GM18511 (cell line): Measurements from ENCODE around the gene TASP1.
"Not testable (repeated sequence)": the region's sequence is repeated elsewhere in the genome, so short reads cannot be mapped to it uniquely, and the experiment has no call there.

Experiments
- ATAC-seq: cut with Tn5 transposase; IDR thresholded peaks from one replicate; pipeline ENCODE4 v1.9.1; 2021; ENCODE audit warnings: mild to moderate bottlenecking, moderate library complexity; ENCODE audit not compliant: unreplicated experiment

The TASP1 gene, protein sequence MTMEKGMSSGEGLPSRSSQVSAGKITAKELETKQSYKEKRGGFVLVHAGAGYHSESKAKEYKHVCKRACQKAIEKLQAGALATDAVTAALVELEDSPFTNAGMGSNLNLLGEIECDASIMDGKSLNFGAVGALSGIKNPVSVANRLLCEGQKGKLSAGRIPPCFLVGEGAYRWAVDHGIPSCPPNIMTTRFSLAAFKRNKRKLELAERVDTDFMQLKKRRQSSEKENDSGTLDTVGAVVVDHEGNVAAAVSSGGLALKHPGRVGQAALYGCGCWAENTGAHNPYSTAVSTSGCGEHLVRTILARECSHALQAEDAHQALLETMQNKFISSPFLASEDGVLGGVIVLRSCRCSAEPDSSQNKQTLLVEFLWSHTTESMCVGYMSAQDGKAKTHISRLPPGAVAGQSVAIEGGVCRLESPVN

DNA sequence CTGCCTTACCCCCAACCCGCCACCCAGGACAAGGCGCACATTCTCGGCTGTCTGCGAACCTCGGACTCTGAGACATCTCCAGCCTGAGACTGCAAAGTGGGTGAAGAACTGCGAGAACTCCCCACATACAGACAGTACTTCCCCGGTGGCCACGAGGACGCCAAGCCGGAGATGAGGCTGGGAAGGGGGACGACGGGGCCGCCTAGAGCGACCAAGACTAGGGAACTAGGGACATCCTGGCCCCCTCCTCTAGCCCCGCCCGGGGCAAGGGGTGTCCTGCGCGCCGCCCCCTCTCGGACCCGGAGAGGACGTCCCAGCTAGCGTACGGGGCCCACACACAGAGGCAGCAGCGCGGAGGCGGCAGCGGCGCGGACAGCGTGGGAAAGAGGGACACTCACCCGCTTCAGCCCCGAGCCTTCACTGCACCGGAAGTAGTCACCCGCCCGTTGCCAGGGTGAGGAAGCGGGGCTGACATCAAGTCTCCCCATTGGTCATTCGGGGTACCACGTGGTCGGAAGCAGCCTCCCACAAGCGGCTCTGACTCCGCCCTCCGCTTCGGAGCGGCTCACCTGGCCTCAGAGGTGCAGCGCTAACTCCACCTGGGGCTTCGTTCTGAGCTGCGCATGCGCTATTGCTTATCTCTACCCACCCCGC, at the start of gene TASP1:
TASP1 (minus strand) TSS at position 437 of the 654 bp plus-strand sequence. CDS start 8,854 bp downstream, outside the sequence.
- ATAC-seq = peak; percentile 100

DNA sequence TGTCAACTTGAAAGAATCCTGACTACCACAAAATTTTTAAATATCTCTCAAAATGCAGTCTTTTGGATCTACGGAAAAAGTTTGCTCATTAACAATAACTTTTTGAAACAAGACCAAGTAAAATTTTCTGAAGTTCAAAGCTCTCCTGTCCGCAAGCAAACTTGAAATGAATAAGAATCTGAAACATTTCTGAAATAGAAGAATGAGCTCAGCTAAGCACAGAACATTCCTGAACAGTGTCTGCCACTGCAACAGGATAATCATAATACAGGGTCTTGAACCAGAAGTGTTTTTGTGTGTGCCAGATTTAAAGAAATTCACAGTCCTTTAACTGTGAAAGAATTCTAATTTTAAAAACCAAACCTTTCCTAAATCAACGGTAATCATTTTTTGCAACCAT, 49.1 kb upstream of the TASP1 start:
- ATAC-seq = no peak

DNA sequence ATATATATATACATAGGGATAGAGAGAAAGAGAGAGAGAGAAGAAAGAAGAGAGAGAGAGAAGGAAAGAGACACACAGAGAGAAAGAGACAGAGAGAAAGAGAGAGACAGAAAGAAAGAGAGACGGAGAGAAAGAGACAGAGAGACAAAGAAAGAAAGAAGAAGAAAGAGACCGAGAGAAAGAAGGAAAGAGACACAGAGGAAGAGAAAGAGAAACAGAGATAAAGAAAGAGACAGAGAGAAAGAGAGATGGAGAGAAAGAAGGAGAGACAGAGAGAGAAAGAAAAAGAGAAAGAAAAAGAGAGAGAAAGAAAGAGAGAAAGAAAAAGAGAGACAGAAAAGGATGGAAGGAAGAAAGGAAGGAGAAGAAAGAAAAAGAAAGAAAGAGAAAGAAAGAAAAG, 46.9 kb upstream of the TASP1 start:
- no peak for ATAC-seq

DNA sequence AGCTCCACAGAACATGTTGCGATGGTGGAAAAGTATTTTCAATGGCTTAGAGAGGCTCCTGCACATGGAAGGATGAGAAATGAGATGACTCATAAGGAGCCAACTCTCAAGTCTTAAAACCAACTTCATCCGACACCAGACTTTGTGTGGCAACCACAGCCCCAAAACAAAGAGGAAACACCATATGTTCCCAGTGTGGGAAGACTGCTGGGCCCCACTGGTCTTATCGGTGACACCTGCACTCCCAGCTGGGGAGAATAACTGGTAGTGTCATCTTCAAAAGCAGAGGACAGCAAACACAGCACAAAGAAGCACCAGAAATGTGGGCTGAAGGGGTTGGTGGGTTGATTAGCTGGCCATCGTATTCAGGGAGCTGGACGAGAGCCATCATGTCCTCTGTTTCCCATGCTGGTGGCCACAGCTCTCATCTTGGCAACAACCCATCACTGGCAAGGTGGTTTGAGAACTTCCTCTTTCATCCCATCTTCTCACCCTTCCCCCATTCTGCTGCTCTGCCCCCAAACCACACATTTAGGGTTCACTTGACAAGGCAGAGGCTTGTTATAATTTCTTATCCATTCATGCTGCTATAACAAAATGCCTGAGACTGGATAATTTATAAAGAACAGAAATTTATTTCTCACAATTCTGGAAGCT, 46.0 kb upstream of the TASP1 start:
- ATAC-seq = peak; percentile 75

DNA sequence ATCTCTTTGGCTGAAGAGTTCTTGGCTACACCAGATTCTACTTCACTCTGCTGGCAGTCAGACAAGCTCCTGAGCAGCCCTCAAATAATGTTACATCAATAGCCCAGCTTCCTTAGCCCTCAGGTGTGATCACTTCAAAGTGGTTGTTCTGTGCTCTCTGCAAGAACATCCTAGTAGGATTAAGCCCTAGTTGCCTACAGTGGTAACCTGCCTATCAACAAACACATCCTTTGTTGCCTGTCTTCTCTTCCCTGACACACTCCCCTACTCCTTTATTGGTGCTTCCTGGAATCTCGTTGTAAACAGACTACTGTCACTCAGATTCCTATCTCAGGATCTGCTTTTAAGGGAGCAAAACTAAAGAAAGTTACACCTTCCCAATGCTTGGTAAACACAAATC, 45.1 kb upstream of the TASP1 start:
- ATAC-seq = no peak

DNA sequence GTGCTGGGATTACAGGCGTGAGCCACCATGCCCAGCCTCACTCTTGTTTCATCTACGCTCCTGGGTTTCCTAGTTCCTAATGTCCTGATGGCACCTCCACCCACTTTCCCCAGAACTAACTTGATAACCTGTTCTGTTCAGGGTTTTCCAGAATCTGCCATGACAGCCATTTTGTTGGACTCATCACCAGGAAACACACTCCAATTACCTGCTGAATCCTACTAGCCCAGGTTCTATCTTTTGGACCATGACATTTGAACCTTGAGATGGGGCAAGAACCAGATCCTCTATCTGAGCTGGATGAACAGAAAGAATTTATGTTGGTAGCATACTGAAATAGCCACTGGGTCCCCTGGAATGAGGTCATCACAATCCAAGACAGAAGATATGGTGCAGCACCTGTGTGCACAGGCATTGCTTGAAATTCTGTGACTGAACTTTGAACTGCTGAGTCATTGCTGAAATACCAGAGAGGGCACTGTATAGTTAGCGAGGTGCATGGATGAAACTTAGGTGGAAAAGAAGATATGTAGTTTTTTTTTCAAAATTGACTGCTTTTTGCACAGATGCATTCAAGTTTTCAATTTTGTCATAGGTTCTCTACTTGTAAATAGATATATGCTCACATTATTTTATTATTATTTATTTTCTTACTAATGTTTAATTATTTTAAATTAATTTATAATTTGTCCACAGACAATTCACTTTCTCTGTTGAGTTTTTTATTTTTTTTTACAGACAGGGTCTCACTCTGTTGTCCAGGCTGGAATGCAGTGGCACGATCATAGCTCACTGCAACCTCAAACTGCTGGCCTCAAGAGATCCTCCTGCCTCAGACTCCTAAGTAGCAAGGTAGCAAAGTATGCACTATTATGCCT, 42.8 kb upstream of the TASP1 start:
- ATAC-seq = peak; percentile 83

DNA sequence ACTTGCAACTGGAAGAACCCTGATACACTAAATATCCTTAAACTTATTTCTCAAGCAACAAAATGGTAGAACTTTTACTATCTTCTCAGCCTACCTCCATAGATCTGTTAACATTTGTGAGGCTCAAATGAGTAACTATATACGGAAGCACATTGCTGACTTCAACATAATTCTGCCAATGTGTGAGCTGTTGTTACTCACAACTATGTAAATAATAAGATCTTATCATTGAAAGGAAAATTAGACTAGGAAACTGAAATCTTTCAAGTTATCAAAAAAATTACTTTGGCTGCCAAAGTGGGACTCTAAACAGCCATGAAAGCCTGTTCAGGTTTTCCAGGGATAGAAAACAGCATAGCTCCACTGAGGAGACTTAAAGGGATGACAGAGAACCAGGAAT, 40.2 kb upstream of the TASP1 start:
- ATAC-seq = no peak

DNA sequence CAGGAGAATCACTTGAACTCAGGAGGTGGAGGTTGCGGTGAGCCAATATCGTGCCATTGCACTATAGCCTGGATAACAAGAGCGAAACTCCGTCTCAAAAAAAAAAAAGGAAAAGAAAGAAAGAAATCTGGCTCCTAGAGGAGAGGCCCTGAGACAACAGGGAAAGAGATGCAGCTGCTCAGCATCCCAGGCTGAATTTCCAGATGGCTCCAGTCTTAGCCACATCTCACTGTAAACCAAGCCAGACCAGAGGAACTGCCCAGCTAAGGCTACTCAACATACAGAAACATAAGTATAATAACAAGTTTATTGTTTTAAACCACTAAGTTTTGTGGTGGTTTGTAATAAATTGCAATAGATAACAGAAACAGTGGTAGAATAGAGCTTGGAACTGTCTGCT, 38.5 kb upstream of the TASP1 start:
- ATAC-seq = no peak

DNA sequence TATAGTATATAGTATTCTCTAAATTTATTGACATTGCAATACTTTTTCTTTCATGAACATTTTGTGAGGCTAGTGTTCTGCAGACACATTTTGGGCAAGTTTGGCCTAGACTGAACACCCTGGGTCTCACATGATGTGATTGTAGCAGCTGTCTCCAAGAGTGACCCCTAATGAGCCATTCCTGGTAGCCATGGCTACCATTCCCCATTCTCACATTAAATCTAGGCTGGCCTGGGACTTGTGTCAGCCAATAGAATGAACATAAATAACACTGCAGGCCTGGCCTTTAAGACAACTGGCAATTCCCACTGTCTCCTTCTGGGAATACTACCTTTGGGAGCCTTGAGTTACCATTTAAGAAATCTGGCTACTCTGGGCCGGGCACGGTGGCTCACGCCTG, 38.0 kb upstream of the TASP1 start:
- no peak for ATAC-seq

DNA sequence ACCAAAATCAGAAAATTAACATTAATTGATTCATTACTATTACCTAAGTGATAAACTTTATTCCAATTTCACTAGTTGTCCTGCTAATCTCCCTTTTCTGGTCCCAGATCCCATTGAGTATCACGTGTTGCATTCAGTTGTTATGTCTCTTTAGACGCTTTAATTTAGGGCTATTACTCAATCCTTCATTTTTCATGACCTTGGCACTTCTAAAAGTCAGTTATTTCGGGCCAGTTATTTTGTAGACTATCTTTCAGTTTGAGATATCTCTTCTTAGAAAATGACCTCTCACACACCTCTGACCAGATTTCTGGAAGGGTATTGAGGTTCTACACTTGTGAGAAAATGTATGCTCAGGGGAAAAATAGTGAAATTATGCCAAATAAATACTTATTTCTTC, 34.0 kb upstream of the TASP1 start:
- no peak for ATAC-seq

DNA sequence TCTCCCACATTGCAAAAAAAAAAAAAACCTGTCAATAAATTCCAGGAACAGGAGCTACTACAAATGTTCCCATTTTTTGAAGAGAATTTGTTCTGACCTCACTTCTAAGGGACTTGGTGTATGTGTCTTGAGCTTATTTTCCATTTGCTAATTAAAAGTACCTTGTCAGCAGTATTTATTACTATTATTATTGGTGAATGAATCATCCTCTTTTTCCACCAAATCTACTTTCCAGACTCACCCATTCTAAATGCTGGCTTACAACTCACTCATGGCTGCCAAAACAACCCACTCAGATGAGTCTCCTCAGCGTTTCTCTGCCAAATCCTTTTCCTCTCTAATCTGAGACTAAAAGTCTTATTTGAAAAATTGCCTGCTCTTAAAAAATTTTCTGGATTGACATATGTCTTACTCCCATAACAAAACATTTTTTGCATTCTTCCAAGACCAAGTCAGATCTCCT, 33.2 kb upstream of the TASP1 start:
- no peak for ATAC-seq

DNA sequence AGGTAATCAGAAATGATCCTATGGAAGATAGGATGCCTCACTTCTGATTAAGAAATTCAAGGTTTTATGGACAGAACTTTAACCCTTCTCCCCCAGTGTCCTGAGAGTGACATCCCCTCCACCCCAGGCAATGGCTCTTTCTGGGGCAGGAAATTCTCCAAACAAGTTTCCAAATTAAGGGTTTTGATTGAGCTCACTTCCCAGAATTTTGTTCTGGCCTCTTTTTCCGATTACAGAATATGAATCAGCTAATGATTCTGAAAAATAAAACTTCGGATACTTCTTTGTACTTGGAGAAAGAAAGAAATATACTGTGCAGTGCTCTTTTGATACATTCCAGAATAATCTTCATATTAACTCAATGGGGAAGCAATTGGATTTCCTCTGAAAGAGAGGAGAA, 32.8 kb upstream of the TASP1 start:
- no peak for ATAC-seq

DNA sequence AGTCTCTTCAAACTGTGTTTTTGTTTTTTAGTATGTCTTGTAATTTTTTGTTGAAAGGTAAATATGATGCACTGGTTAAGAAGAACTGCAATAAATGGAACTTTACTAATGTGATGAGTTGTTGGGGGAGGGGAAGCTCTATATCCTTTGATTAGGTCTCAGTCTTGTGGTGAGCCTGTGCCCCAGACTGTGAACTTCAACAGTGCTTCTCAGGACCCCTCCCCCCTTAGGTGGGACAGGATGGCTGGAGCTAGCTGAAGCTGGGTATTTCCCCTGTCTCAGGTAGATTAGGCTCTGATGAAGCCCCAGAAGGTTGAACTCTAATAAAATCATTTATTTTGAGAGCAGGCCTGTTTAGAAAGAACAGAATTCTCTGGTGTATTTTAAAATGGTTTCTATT, 31.4 kb upstream of the TASP1 start:
- no peak for ATAC-seq

DNA sequence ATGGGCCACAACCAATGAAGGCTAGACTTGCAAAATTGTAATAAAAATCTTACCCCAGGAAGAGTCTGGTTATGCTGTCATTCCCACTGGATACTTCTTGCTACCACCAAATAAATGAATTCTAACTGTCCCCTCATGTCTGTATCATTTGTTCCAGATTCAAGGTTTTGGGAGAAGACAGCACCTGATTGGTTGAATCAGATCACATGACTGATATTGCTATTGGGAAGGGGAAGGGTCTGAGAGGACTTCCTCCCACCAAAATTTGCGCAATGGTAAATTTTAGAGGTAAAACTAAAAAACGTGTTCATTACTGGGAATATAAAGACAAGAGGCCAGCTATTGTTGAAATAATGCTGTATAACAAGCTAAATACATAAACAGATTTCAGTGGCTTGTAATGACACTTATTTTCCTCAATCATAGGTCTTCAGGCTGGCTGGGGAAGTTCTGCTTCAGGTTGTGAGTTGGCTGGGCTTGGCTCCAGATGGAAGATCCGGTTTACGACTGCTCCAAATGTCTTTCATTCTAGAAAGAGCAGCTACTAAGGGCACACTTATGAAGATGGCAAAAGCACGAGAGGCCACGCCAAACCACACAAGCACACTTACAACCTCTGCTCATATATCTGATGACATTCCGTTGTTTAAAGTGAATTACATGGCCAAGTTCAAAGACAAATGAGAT, 27.1 kb upstream of the TASP1 start:
- no peak for ATAC-seq

DNA sequence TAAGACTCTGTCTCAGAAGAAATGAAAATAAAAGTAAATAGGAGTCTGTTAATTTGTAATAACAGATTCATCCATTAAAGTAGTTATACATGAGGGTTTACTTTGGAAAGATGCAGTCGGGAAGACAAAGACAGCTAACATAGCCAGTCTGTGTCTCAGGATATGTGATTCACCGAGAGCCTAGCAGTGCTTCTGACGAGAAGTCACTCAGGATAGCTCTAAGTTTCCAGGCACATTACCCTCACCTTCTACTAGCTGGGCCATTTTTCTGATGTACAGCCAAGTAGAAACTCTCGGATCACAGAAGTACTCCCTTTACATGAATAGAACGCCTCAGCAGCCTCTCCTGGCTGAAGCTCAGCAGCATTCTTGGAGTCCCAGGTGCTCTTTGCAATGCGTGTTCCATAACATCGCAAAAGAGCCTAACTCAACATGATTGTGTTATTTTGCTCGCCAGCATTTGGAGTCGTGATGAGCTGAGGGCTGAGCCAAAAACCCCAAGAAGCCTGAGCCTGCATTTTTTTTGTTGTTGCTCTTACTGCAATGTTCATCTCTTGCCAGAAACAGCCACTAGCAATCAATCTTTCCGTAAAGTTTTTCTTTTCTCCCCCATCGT, 22.4 kb upstream of the TASP1 start:
- ATAC-seq = no peak

DNA sequence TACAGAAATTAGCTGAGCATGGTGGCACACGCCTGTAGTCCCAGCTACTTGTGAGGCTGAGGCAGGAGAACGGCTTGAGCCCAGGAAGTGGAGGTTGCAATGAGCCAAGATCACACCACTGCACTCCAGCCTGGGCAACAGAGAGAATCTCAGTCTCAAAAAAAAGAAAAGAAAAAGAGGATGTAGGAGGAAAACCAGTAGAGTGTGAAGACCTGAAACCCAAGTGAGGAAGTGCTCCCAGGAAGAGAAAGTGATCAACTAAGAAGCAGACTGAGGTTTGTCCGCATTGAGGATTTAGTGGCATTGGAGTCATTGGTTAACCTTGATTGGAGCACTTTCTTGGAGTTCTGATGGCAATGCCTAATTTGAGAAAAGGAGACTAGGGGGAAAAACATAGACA, 20.6 kb upstream of the TASP1 start:
- peak; percentile 97 for ATAC-seq

DNA sequence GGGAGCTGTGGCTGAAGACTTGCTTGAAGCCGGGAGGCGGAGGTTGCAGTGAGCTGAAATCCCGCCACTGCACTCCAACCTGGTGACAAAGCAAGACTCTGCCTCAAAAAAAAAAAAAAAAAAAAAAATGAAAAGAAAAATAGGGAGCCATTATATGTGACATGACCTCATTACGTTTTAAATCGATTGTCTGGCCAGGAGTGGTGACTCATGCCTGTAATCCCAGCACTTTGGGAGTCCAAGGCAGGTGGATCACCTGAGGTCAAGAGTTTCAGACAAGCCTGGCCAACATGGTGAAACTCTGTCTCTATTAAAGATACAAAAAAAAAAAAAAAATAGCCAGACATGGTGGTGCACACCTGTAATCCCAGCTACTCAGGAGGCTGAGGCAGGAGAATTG, 19.3 kb upstream of the TASP1 start:
- not testable (repeated sequence) for ATAC-seq

DNA sequence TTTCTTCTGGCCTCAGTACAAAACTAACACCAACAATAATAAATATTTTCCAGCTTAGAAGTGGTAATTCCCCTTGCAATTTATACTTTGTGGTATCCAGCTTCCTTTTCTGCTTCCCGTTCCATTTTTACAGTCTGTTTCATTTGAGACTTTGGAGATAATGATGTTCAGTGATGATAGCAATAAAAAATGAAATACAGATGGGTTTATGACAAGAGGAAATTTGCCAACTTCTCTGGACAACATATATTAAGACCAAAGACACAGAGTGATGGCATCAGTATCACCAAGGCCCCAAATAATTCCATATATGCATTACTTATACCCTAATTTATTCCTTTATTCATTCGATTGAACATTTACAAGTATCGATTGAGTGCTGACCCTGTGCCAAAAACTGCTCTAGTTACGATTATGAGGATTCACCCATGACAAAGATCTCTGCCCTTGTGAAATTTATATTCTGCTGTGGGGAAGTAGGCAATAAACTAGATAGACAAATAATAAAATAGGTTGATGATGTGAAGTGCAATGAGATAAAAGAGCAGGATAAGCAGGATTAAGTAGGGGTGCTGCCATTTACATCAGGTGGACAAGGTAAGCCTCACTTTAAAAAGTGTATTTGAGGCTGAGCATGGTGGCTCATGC, 18.1 kb upstream of the TASP1 start:
- no peak for ATAC-seq

DNA sequence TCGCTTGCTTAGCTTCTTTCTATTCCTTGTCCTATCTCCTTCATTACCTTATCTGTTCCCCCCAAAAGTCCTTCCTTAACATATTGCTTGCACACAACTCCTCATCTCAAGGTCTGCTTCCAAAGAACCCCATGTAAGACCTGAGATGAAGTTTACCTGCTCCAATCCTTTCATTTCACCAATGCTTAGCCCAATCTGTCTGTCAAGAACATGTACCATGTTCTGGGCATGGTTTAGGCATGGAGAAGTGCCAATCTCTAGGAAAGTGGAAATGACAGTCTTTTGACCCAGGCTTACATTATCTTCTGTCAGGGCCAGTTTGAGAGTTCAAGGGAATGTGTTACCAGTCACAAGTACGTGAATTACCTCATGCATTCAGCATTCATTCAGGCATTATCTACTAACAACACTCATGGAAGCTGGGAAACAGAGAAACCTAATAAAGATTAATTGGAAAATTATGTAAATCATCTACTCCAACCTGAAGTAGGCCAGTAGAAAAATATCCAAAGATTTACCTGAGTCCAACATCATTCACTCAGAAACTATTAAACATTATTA, 15.8 kb upstream of the TASP1 start:
- ATAC-seq = no peak
